Stimulated activated CD4-positive, alpha-beta T cell treated with anti-CD3 and anti-CD28 coated beads, Interleukin-12 subunit alpha, Interleukin-12 subunit beta, amount 100 ng/mL, for 48 hours (primary cell): ENCODE results near the gene CCDC107.

ENCODE experiments used
- DNase-seq, 3 donors: peaks; one replicate each; pipeline ENCODE4 v3.0.0-alpha.2; 2020; ENCODE audit warnings: low read depth in 2 of 3, low spot score in 1 of 3

CCDC107 gene

DNA sequence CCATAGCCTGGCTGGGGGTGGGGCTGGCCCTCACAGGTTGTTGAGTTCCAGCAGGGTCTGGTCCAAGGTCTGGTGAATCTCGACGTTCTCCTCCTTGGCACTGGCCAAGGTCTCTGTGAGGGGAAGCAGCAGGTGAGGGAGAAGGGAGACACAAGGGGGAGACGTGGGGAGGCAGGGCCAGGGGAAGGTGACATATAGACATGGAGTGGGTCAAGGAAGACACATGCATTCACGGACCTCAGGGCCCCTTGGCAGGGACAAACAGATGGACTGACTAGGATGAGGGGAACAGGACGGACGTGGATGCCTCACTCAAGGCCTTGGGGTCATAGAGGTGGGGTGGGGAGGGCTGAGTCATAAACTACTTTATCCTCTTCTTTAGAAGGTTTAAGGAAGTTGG lies 24.0 kb downstream of the CCDC107 start:
- DNase-seq: no peak

DNA sequence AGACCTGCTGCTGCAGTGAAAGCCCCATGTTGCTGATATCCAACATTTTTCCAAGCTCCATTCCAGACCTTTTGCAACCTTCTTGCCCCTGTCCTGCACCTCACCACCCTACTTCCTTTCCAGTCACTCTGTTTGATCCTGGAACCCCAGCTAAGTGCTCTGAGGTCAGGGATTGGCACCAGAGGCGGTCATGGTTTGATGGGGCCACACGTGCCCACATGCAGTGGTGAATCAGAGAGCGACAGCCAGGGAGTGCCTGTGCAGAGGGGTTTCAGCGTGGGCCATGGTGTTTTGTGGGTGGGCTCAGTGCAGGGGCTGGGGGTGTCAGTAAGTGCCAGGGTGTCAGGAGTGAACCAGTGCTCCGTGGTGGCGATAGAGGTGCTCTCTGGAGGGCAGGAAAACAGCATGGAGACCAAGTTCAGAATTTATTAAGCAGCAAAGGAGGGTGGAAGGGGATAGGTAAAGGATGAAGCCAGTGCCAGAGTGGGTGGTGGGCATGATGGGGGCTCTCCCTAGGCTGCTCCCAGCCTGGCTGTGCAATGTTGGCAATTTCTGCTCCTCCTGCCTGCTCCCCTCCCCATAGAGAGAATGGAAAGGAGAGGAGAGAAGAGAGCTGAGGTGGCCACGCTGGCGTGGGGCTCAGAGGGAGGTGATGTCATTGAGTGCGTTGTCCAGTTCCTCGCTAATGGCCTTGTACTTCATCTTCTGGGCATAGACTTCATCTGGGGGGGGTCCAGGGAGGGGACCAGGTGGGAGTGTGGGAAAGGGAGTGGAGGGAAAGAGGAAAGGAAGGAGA lies 24.6 kb downstream of the CCDC107 start:
- no peak for DNase-seq

DNA sequence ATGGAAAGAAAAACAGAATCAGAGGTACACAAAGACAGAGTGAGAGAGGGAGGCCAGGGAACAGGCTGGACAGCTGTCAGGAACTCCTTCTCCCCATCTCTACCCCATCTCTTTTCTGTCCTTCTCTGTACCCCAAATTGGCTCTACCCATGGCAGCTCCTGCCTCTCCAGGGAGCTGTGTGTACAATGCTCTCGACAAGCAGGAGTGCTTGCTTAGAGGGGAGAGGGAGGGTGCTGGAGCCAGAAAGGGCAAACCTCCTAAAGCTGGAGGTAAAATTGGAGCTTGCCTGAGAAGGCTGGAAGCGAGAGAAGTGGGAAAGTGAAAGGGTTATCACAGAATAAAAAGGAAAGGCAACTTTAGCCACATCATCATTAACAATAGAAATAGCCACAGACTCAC lies 25.2 kb downstream of the CCDC107 start:
- DNase-seq: no peak

DNA sequence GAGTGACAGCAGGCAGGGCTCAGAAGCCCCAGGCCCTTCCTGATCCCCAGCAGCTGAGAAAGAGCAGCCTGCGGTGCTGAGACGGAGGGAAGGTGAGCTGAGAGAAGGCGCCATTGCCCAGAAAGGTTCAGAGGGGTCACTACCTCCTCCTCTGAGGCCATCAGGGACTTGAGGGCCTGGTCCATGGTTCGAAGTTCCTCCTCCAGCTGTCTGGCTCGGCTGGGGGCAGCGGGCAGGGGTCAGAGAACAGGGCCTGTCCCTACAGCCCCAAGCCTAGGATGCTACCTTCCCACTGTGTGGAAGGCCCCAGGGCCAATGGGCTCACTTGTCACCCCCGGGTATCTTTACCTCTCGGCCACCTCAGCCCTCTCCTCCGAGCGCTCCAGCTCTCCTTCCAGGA lies 26.8 kb downstream of the CCDC107 start:
- no peak for DNase-seq

DNA sequence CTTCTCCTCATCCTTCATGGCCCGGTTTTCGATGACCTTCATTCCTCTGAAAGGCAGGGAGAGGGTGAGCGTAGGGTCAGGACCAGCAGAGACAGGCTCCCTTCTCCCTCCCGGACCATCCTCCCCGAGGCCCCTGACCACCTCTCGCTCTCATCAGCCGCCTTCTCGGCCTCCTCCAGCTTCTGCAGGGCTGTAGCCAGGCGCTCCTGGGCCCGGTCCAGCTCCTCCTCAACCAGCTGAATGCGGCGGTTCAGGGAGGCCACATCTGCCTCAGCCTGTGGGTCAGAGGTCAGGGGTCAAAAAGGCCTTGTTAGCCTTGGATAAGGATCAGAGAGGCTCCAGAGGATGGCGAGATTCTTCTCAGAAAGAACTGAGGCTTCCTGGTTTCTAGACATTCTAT lies 27.4 kb downstream of the CCDC107 start:
- DNase-seq: no peak

DNA sequence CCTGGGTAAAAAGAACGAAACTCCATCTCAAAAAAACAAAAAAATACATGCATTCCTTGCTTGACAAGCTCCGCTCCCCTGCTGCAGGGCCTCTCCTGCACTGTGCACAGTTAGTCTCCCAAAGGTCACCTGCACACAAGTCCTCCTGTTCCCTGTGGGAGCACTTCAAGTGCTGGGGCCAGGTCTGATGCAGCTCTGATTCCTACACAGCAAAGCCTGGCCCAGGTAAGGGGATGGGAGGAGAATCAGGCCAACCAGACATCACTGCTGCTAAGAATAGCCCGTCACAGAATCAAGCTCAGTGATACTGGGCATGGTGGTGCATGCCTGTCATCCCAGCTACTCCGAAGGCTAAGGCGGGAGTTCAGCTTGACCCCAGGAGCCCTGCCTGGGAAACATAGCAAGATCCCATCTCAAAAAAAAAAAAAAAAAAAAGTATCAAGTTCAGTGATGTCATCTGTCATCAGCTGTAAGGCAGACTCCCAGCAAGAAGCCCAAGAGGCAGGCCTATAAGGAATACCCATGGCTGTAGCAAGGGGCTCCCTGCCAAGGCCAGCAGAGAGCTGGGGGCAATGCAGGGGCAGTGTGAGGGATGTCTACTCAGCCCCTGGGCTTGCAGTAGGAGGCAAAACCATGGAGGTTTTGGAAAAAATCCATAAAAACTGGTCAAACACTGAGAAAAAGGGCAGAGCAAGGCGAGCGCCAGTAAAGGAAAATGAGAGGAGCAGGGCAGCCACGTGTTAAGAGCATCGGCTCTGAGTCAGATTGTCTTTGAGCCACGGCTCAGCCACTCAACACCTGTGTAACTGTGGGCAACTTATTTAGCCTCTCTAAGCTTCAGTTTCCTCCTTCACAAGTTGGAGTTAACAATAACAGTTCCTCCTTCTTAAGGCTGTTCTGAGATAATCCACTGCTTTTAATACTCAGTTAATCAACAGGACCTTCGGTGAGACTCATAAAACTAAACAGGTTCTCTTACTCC lies 28.4 kb downstream of the CCDC107 start:
- DNase-seq: no peak

DNA sequence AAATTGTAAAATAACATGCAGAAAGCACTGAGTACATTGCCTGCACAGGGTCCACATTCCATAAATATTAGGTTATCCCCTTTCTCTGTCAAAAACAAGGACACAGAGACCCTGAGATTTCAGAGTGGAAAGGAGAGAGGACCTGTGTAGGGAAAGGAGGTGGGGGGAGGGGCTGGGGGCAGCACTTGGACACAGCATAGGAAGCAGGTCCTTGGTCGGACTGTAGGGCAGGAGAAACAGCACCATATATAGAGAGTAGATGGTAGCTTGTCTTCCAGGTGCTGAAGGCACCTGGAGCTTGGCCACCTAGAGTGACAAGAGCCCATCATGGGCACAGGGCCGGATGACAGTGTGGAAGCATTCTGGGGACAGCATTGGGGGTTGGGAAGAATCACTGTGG lies 29.2 kb downstream of the CCDC107 start:
- DNase-seq: no peak

DNA sequence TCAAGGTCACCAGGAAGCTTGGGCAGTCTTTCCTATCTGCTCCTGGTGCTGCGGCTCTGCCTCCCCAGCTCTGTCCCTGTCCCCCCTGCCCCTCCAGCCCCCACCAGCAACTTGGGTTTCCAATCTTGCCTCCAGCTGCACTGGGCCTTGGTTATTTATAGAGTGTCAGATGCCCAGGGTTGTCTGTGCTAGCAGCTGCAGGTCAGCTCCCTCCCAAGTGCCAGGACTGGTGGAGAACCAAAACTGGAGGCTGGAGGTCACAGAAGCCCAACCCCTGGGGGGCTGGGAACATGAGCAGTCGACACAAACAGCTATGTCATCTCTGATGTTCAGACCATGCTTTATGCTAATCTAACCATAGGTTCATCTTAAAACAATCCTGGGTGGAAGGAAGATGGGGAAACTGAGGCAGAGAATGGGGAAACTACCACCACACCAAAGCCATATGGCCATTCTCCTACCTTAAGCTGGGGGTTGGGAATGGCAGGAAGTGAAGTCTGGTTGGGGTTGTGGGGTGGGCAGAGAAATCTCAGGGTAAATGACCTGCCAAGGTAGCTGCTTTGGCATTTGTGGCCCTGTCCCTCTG lies 30.0 kb downstream of the CCDC107 start:
- no peak for DNase-seq

DNA sequence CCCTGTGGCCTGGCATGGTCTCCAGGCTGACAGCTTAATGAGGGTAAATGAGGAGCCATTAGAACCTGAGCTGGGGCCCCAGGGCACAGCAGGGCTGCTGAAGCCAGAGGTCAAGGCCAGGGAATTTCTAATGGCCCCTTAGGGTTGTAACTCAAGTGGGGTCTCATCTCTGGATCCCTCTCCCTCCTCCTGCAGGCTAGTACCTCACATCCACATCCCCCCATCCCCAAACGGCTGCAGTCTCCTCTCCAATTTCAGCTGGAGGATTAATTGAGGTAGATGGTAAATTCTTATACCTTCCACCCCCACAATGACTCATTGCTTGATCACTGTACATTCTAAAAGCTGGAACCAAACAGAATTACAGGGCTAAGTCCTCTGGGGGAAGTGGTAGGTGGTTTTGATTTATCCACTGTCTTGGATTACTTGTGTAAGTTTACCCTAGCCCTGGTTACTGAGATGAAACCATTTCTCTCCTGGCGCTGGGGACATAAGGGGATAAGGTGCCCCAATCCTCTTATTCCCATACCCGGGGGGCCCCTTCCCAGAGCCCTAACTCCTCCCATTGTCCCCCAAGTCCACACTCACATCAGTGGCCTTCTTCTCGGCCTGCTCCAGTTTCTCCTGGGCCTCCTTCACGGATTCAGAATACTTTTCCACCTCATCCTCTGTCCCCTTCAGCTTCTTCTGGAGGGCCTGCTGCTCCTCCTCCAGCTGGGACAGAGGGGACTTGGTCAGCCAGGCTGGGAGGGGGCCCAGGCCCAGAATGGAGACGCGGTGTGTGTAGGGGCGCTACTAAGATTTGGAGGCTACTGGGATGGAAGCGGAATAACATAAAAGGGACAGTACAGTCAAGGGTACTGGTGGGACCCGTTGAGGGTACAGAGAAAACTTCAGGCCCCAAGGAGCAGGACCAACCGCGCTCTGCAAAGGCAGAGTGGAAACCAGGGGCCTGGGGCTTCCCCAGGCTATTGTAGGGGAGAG lies 30.8 kb downstream of the CCDC107 start:
- no peak for DNase-seq

DNA sequence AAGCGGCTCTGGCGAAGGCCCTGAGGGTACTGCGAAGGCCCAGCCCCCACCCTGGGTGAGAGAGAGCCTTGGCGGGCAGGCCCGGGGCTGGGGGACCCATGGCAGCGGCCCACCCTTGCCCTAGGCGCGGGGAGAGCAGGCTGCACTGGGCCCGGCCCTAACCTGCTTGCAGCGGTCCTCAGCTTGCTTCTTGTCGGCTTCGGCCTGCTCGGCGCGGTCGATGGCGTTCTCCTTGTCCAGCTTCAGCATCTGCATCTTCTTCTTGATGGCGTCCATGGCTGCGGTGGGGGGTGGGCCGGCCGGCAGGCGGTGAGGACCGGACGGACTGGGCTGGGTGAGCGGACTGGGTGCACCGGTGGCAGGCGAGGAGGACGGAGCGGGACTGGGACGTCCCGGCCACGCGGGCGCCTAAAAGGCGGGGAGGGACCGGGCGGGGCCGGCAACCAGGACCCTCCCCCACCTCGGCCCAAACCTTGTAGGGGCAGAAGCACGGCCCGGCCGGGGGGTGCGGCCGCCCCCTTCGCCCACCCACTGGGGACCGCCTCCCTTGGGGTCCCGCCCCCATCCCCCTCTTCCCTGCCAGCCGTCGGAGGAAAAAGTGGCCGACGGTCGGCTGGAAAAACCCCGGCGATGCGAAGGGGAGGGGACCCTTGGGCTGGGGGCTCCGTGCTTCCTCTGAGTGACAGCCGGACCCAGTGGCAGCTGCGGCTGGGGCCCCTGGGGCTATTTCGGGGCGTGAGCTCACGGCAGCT lies 31.6 kb downstream of the CCDC107 start, which contains the start of gene TPM2:
Gene TPM2 (minus strand): TSS at position 384 of the 752 bp plus-strand sequence. CDS start 108 bp downstream, at position 276.
- DNase-seq: no peak

DNA sequence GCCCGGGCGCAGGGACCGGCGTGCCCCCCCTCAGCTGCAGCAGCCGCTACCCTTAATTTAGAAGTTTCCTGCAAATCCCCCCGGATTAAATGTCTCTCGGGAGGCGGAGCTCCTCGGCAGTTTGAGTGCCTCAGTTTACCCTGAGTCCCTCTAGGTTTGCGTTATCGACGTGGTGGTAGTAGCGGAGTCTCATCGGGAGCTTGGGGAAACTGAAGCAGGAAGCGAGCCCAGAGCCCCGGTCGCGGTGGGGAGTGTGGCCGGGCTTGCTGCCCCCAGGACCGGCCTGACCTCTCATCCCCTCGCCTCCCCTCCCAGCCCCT lies 32.2 kb downstream of the CCDC107 start:
- DNase-seq: no peak

DNA sequence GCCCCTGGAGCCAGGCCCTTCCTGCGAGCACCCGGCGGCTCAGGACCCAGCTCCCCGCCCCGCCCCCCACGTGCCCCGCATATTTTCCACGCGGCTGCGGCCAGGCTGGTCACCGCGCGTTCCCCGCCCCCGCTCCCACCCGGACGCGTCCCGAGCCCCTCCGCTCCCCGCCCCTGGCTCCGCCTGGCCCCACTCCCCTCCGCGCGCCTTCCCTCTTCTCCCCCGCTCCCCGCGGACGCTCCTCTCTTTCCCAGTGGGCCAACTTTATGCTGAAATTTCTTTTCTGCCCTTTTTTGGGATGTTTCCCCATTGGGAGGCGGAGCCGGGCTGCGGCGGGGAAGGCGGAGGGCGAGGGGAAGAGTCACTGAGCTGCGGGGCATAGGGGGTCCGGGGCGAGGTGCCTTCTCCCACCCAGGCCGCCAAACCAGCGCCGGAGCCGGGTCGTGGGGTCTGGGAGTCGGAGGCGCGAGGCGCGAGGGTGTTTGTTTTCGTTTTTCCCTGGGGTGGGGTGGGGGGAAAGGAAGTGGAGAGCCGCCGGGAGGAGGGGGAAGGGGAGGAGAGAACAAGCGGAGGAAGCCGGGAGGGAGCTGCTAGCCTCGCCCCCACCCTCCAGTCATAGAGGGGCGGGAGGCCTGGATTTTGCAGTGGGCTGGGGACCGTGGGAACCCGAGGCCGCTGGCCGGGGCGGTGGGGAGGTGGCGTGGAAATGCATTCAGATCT lies 32.7 kb downstream of the CCDC107 start:
- DNase-seq: peak in 2 of 3 donors; percentile 8 to 30

DNA sequence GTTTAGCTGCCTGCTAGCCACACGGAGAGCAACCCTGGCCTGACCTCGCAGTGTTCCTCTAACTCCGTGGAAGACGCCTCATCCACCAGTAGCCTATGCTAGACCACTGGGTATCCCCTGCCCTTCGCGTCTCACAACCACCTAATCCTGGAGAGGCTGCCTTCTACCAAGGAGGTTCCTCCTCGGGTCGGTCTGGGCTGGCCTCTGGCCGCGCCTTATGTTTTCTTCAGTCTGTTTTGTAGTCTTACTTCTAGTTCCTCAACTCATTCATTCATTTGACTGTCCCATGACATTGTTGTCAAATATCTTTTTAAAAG lies 33.2 kb downstream of the CCDC107 start:
- DNase-seq: no peak

DNA sequence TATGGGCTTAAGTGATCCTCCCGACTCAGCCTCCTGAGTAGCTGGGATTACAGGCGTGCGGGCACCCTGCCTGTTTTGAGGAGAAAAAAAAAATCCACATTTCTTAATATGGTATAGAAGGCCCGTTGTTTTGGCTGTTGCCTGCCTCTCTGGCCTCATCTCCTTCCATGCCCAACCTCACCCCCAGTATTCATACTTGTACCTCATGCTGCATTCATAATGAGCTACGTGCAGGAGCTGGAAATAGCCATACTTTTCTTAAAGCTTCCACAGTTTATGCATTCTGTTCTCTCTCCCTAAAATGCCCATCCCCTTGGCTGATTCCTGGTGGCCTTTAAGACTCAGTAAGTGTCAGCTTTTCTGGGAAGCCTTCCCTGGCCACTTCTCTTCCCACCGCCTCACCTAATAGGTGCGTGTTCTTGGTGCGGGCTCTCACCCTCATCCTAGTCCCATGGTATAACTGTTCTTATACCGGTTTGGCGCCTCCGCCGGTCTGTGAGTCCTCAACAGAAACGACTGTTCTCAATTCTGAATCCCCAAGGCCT lies 33.7 kb downstream of the CCDC107 start:
- DNase-seq: no peak

DNA sequence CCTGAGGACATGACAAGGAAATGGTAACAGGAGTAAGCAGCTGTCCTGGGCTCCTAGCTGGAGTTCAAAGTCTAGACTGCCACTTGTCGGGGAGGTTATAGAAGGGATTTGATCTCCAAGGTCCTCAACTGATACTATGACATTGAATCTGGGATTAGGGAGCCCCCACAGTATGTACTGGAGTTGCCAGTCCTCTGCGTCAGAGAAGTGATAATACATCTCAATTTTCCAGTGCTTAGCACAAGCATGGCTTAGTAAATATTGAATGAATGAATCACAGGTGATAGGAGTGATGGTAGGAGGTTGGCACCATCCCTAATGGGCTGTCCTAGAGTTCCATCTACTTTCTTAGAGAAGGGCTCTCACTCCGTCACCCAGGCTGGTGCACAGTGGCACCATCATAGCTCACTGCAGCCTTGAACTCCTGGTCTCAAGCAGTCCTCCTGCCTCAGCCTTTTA lies 37.9 kb downstream of the CCDC107 start:
- DNase-seq: no peak

DNA sequence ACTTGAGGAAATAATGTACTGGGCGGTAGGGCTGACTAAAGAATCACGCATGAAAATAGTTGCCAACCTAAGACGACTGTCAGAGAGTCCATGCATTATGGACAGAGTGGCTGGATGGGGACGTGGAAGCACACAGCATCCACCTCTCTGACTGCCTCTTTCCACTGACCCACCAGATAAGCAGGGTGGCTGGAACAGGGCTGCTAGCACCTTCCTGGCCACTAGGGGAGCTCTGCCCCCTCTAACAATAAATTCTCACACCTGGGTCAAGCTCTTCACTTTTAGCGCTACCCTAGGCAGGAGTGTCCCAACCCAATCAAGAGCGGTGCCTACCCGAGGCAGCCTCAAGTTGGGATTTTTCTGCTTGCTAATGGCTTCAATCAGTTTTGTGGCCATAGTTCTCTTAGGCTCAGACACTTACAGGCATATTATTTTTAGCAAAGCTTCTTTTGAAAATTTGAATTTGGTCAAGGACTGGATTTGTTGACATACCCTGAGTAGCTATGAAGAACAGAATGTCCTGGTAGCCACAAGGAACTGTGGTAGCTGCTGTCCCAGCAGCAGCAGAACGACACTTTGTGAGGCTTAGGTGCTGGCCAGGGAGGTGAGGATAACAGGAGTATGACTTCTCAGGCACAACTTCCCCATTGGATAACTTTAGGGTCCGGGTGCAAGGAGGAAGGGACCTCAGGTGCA lies 38.6 kb downstream of the CCDC107 start:
- peak; percentile 24 to 50 (median 26) for DNase-seq

DNA sequence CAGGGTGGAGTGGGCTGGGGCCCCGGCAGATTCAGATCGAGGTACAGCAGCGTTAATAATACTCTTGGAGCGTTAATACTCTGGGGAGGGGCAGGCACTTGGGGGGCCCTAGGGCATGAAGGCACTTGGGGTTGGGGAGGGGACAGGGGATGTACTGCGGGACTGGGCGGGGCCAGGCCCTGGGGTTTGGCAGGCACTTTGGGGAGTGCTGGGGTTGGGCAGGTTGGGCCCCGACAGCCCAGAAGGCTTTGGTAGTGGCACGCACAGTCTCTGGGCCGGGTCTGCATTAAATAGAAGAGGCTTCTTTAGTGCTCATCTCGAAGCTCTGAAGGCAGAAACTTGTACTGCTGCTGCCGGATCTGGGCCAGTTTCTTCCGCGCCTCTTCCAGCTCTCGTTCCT lies 39.4 kb downstream of the CCDC107 start:
- DNase-seq: no peak

DNA sequence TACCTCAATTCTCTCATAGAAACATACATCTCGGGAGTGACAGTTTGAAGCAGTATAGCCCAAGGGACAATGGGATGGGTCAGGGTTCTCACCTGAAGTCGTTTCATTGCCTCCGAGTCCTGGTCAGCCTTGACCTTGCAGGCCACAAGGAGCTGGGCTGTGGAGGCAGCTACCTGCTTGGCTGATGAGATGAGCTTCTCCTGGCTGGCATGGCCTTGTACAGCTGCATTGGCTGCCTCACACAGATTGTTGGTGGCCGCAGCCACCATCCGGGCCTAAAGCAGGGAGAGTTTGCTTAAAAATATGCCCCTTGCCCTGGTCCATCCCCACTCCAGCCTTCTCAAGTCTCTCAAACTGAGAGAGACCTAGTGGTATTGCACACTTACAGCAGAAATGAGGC lies 40.1 kb downstream of the CCDC107 start:
- DNase-seq: no peak
